ENCODE measurements around the gene AP3D1.

Gene AP3D1

GRCh38 chr19:2050991-2051772, 100.2 kb downstream of the AP3D1 start, which contains the start of gene MKNK2:
TSS of gene MKNK2 (minus strand) at chr19:2051244. CDS start at chr19:2050851, 393 bp downstream.
- peak; percentile 68 for TF ChIP-seq CTCF (IDR thresholded peaks at IDR 0.05; ENCODE audit: borderline replicate concordance, control extremely low read depth, extremely low read depth, insufficient read depth, missing control alignments)
- peak; percentile 97 for DNase-seq (ENCODE audit: low spot score)
- in situ Hi-C loops (cut with MboI; ENCODE audit: low sequenced_read_pairs, unreplicated experiment), result no loop called here

All from GM13976 (cell line).